ENCODE results near the gene MCL1. TPM values are rescaled to one million over a fixed set of nuclear protein-coding genes. Genes with fewer than 3 reads are reported as not detected.

MCL1 gene
- polyA plus RNA-seq, 1 of the 3 experiments (the other 2 are of a cell fraction): 110 TPM

- peaks cover 81% of the 10 kb centered on the region for H3F3A ChIP-seq (replicated peaks; ENCODE audit: insufficient read depth)
- no peaks in the 10 kb centered on the region for H3K9me3 ChIP-seq
- CTCF ChIA-PET: interaction anchor here (1.0 to 13.4 kb wide), 3 partner anchors 14 to 199 kb away, joined by 3 to 142 read pairs (median 4); no protein-coding TSS in a partner anchor
- peak overlapping the region; percentile 100 for H3K9ac ChIP-seq
- peak overlapping the region; percentile 95 to 98 for H3K4me3 ChIP-seq (ENCODE audit: low read depth in 2 of 2, low read length in 1 of 2)
- DNase-seq: no peak
- H2AFZ ChIP-seq (ENCODE audit: low read depth): no peak overlapping the region
- H4K20me1 ChIP-seq (ENCODE audit: insufficient read depth): peaks cover 83% of the 10 kb centered on the region
- 7% methylated on average over 1 of the region's 1 CpG for WGBS (ENCODE audit: low lambda C conversion rate)
- H3K79me2 ChIP-seq (ENCODE audit: insufficient read depth): peaks cover 98% of the 10 kb centered on the region
- POLR2A ChIA-PET: interaction anchor here (7.0 kb wide), 1 partner anchor 11 kb away, joined by 149 read pairs; no protein-coding TSS in a partner anchor
- no peaks in the 10 kb centered on the region for H3K9me2 ChIP-seq
- H3K27ac ChIP-seq (ENCODE audit: low read depth in 2 of 2, low read length in 1 of 2): peak overlapping the region; percentile 29 to 100; a peak in 3 of 4 replicates
- peaks cover 15 to 28% of the 10 kb centered on the region in 2 experiments; a peak in 3 of 4 replicates for H3K4me1 ChIP-seq (ENCODE audit: control insufficient read depth in 1 of 2, insufficient read depth in 2 of 2, low read depth in 1 of 2, low read length in 1 of 2)
- no peaks in the 10 kb centered on the region for H3K27me3 ChIP-seq (ENCODE audit: insufficient read depth)
- TF ChIP-seq CHD2 (IDR thresholded peaks at IDR 0.05; ENCODE audit: low read length, partially characterized antibody): no peak
- no peak for TF ChIP-seq EZH2phosphoT487 (IDR thresholded peaks at IDR 0.05; ENCODE audit: borderline replicate concordance, low read depth)
- TF ChIP-seq RXRA (IDR thresholded peaks at IDR 0.05; ENCODE audit: borderline replicate concordance, low read depth): no peak
- no peak for TF ChIP-seq TEAD4 (IDR thresholded peaks at IDR 0.05; ENCODE audit: borderline replicate concordance, insufficient read depth)
- no peak for TF ChIP-seq RFX5 (IDR thresholded peaks at IDR 0.05; ENCODE audit: low read length)
- TF ChIP-seq RAD21 (IDR thresholded peaks at IDR 0.05; ENCODE audit: low read length): no peak
- peaks cover 58 to 81% of the 10 kb centered on the region in 2 experiments for H3K36me3 ChIP-seq (replicated peaks in 1 of 2; ENCODE audit: control insufficient read depth in 1 of 2, insufficient read depth in 2 of 2, low read length in 1 of 2)
- peak overlapping the region; percentile 89 for H3K4me2 ChIP-seq
These were observed 3.7 kb downstream of the MCL1 start for GRCh38 chr1:150575518-150576366.

- 49% methylated on average over 4 of the region's 4 CpGs for WGBS (ENCODE audit: low lambda C conversion rate)
- Histone ChIP-seq H3K4me3 (ENCODE audit: low read depth in 2 of 2, low read length in 1 of 2) (peak overlapping the region; percentile 95 to 98; a peak in 3 of 4 replicates), H3K4me1 (ENCODE audit: control insufficient read depth in 1 of 2, insufficient read depth in 2 of 2, low read depth in 1 of 2, low read length in 1 of 2) (peaks cover 15 to 24% of the 10 kb centered on the region in 2 experiments; a peak in 3 of 4 replicates), H3K36me3 (replicated peaks in 1 of 2; ENCODE audit: control insufficient read depth in 1 of 2, insufficient read depth in 2 of 2, low read length in 1 of 2) (peaks cover 58 to 81% of the 10 kb centered on the region in 2 experiments), H3K79me2 (ENCODE audit: insufficient read depth) (peaks cover 98% of the 10 kb centered on the region), H3K4me2 (peak overlapping the region; percentile 89), H3F3A (replicated peaks; ENCODE audit: insufficient read depth) (peaks cover 86% of the 10 kb centered on the region), H4K20me1 (ENCODE audit: insufficient read depth) (peaks cover 89% of the 10 kb centered on the region), H3K9me3 (no peaks in the 10 kb centered on the region), H3K9ac (peak overlapping the region; percentile 100), H3K27ac (ENCODE audit: low read depth in 2 of 2, low read length in 1 of 2) (peak overlapping the region; percentile 44 to 100), H2AFZ (ENCODE audit: low read depth) (no peak overlapping the region), H3K27me3 (ENCODE audit: insufficient read depth) (no peaks in the 10 kb centered on the region), H3K9me2 (no peaks in the 10 kb centered on the region)
- ChIA-PET POLR2A (interaction anchor here (7.0 kb wide), 1 partner anchor 10 kb away, joined by 149 read pairs; no protein-coding TSS in a partner anchor), CTCF (interaction anchor here (1.0 to 13.4 kb wide), 2 partner anchors 13 to 199 kb away, joined by 3 to 142 read pairs; no protein-coding TSS in a partner anchor)
- TF ChIP-seq FOSL2 (IDR thresholded peaks at IDR 0.05; ENCODE audit: borderline replicate concordance, low read depth) (0 out of 2 replicates have a peak, but pooled peaks have one; percentile 8), CTCF (IDR thresholded peaks at IDR 0.05) (no peak), JUND (IDR thresholded peaks at IDR 0.05) (no peak), GABPA (IDR thresholded peaks at IDR 0.05; ENCODE audit: low read depth) (no peak), MEF2A (IDR thresholded peaks at IDR 0.05; ENCODE audit: borderline replicate concordance, low read depth) (0 out of 2 replicates have a peak, but pooled peaks have one; percentile 45)
- DNase-seq: no peak
These were observed 4.3 kb downstream of the MCL1 start for GRCh38 chr1:150575072-150575489.
